Measurements from ENCODE around the gene DEDD. TPM values are rescaled to one million over a fixed set of nuclear protein-coding genes. Genes with fewer than 3 reads are reported as not detected.

DEDD gene
- total RNA-seq, 1 experiment from 2014 or later, result 29.8 TPM

GRCh38 chr1:161157867-161158266, 25.4 kb upstream of the DEDD start:
- intact Hi-C loops (cut with micrococcal nuclease; ENCODE audit: unreplicated experiment), result no loop called here
- no peak for TF ChIP-seq CTCF (conservative IDR thresholded peaks at IDR 0.05)
- no peak for TF ChIP-seq EZH2 (IDR thresholded peaks at IDR 0.05; ENCODE audit: low read depth)

GRCh38 chr1:161153682-161154337, 21.3 kb upstream of the DEDD start, which contains the start of gene UFC1:
TSS of gene UFC1 (plus strand) at chr1:161153978. CDS start at chr1:161153998, 20 bp downstream.
- no peaks in the 10 kb centered on the region for H3K9me3 ChIP-seq (ENCODE audit: insufficient read depth, low read depth)
- peak within 1 kb of the TSS; percentile 99 for H3K27ac ChIP-seq
- intact Hi-C loops (cut with micrococcal nuclease; ENCODE audit: unreplicated experiment), result no loop called here
- ChIA-PET CTCF (no interaction called here), POLR2A (ENCODE audit: unreplicated experiment) (interaction anchor here (0.6 to 1.1 kb wide), 3 partner anchors 12 to 72 kb away, joined by 3 to 15 read pairs (median 5); partner anchors contain the start of genes DEDD, PPOX and TOMM40L)
- no peak for TF ChIP-seq EZH2 (IDR thresholded peaks at IDR 0.05; ENCODE audit: low read depth)
- TF ChIP-seq CTCF (conservative IDR thresholded peaks at IDR 0.05), result no peak
- H2AFZ ChIP-seq, result peak within 1 kb of the TSS; percentile 91
- peaks cover 23% of the 10 kb centered on the region for H3F3A ChIP-seq (ENCODE audit: insufficient read depth, low read depth)
- H3K36me3 ChIP-seq (ENCODE audit: low read depth), result peaks cover 9% of the 10 kb centered on the region; the same call in 1 of the 2 replicates
- peak within 1 kb of the TSS; percentile 90 for H3K4me2 ChIP-seq
- no peaks in the 10 kb centered on the region for H4K20me1 ChIP-seq (ENCODE audit: insufficient read depth)
- H3K4me1 ChIP-seq (replicated peaks; ENCODE audit: insufficient read depth), result peaks cover 10% of the 10 kb centered on the region; the same call in 1 of the 2 replicates
- H3K79me2 ChIP-seq (ENCODE audit: low read depth), result peaks cover 14% of the 10 kb centered on the region; the same call in 1 of the 2 replicates
- no peaks in the 10 kb centered on the region for H3K27me3 ChIP-seq (ENCODE audit: insufficient read depth, low read depth)
- H3K4me3 ChIP-seq, result peak within 1 kb of the TSS; percentile 86
- DNase-seq, result peak; percentile 74 to 88
- no peaks in the 10 kb centered on the region for H3K9me2 ChIP-seq (ENCODE audit: insufficient read depth)
- TSS peak; percentile 84 for BruUV-seq (replicated peaks)

More at GRCh38 chr1:161157867-161158266, 25.4 kb upstream of the DEDD start:
- Histone ChIP-seq H3K27me3 (ENCODE audit: insufficient read depth, low read depth) (no peaks in the 10 kb centered on the region), H4K20me1 (ENCODE audit: insufficient read depth) (no peaks in the 10 kb centered on the region), H3K4me1 (replicated peaks; ENCODE audit: insufficient read depth) (peaks cover 18% of the 10 kb centered on the region; the same call in 1 of the 2 replicates), H3K36me3 (ENCODE audit: low read depth) (peaks cover 16% of the 10 kb centered on the region), H3K4me3 (no peak overlapping the region), H2AFZ (no peak overlapping the region), H3K4me2 (no peak overlapping the region), H3K9me2 (ENCODE audit: insufficient read depth) (no peaks in the 10 kb centered on the region), H3K79me2 (ENCODE audit: low read depth) (peaks cover 32% of the 10 kb centered on the region), H3F3A (ENCODE audit: insufficient read depth, low read depth) (peaks cover 23% of the 10 kb centered on the region), H3K9me3 (ENCODE audit: insufficient read depth, low read depth) (no peaks in the 10 kb centered on the region), H3K27ac (no peak overlapping the region)
- ChIA-PET POLR2A (ENCODE audit: unreplicated experiment) (interaction anchor here (0.7 kb wide), 1 partner anchor 1030 kb away, joined by 3 read pairs; no protein-coding TSS in a partner anchor), CTCF (no interaction called here)
- no peak for DNase-seq
- no TSS peak for BruUV-seq (replicated peaks)

- peaks cover 19% of the 10 kb centered on the region for H3F3A ChIP-seq (ENCODE audit: insufficient read depth, low read depth)
- TF ChIP-seq EZH2 (IDR thresholded peaks at IDR 0.05; ENCODE audit: low read depth) (no peak), CTCF (conservative IDR thresholded peaks at IDR 0.05) (no peak)
- peaks cover 4% of the 10 kb centered on the region; the same call in 1 of the 2 replicates for H3K4me1 ChIP-seq (replicated peaks; ENCODE audit: insufficient read depth)
- no peaks in the 10 kb centered on the region for H4K20me1 ChIP-seq (ENCODE audit: insufficient read depth)
- H3K27me3 ChIP-seq (ENCODE audit: insufficient read depth, low read depth), result no peaks in the 10 kb centered on the region
- BruUV-seq (replicated peaks), result no TSS peak
- DNase-seq, result no peak
- H3K9me2 ChIP-seq (ENCODE audit: insufficient read depth), result no peaks in the 10 kb centered on the region
- ChIA-PET CTCF (no interaction called here), POLR2A (ENCODE audit: unreplicated experiment) (interaction anchor here (0.6 to 1.1 kb wide), 3 partner anchors 13 to 73 kb away, joined by 3 to 15 read pairs (median 5); partner anchors contain the start of genes DEDD, PPOX and TOMM40L)
- H3K4me2 ChIP-seq, result peak overlapping the region; percentile 90
- intact Hi-C loops (cut with micrococcal nuclease; ENCODE audit: unreplicated experiment), result no loop called here
- H2AFZ ChIP-seq, result peak overlapping the region; percentile 91
- peak overlapping the region; percentile 86 for H3K4me3 ChIP-seq
- H3K36me3 ChIP-seq (ENCODE audit: low read depth), result peaks cover 9% of the 10 kb centered on the region; the same call in 1 of the 2 replicates
- H3K27ac ChIP-seq, result peak overlapping the region; percentile 99
- H3K9me3 ChIP-seq (ENCODE audit: insufficient read depth, low read depth), result no peaks in the 10 kb centered on the region
- peaks cover 14% of the 10 kb centered on the region; the same call in 1 of the 2 replicates for H3K79me2 ChIP-seq (ENCODE audit: low read depth)
These were observed 20.7 kb upstream of the DEDD start for GRCh38 chr1:161153176-161153575.

Measured in PC-9 (cell line).